HG03066 (cell line): Measurements from ENCODE around the gene GATC.
"Not testable (repeated sequence)": the region's sequence is repeated elsewhere in the genome, so short reads cannot be mapped to it uniquely, and the experiment has no call there.

Experiments
- ATAC-seq: cut with Tn5 transposase; IDR thresholded peaks from one replicate; pipeline ENCODE4 v1.9.1; 2021; ENCODE audit warnings: low read depth; ENCODE audit not compliant: unreplicated experiment

GATC gene

DNA sequence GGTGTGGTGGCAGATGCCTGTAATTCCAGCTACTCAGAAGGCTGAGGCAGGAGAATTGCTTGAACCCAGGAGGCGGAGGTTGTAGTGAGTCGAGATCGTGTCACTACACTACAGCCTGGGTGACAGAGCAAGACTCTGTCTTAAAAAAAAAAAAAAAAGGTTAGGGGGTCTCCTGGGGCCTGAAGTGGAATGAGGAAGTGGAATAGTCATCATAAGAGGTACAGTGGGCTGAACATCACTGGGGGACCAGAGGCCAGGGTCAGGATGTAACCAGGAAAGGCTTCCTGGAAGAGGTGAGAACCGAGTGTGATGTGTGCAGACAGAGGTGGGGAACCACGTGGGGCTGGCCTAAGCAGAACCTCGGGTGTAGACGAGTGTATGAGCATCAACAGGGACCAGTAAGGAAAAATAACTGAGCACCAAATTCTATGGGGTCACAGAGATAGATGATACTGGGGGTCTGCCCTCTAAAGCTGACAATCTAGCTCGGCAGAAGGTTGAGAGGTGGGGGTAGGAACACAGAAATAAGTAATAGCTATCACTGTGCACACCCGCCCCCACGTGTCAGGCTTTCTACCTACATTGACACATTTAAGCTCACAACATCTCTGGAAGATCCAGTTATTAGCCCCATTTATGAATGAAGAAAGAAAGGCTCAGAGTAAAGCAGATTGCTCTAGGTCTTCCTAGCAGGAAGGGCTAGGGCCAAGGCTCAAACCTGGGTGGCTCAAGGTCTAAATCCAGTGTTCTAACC, 13.3 kb upstream of the GATC start:
- ATAC-seq: no peak

DNA sequence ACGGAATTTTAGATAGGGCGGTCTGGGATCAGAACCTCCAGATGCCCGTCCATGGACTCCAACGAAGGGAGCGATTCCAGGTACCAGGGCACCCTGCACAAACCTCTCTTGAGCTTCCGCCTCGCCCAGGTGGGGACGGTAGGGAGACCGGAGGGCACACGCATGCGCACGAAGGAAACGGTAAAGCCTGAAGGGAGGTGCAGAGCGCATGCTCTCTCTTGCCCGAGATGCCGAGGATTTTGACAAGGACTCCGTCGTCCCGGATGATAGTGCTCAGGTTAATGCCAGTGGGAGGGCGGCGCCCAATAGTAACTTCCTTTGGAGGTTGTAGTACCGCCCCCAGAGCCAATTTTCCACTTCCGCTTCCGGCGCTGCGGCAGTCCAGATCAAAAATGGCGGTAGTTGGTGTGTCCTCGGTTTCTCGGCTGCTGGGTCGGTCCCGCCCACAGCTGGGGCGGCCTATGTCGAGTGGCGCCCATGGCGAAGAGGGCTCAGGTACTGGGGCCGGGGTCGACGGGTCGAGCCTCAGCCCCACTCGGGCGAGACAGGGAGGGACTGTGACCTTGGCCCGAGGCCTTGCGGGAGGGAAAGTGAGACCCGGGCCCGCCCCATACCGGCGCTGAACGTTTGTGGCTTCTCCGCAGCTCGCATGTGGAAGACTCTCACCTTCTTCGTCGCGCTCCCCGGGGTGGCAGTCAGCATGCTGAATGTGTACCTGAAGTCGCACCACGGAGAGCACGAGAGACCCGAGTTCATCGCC, 8.3 kb upstream of the GATC start, which contains the start of gene COX6A1:
COX6A1 (plus strand) TSS at position 379 of the 760 bp plus-strand sequence; CDS start at position 393, 14 bp downstream.
- peak; percentile 94 for ATAC-seq

- peak; percentile 8 for ATAC-seq
Measured at GRCh38 chr12:120438495-120439198, 7.6 kb upstream of the GATC start.

DNA sequence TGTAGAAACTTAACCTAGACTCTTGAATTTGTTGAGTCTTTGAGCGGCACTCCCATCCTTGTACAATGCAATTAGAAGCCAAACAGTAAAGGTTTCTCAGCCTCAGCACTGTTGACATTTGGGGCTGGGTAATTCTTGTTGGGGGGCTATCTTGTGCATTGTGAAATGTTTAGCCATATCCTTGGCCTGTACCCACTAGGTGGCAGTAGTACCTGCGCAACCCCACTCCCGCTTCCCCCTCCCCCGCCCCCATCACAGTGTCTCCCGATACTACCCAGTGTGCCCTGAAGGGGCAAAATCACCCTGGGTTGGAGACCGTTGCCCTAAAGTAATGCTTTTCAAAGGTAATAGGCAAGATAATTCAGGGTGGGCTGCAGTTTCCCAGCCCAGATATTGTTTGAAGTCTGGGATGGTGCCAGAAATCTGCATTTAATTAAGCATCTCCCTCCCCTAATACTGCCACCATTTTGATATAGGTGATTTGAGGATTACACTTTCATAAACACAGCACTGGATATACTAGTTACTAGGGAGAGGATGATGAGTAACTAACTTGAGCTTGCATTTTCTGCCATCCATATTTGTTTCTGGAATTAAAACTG, 6.5 kb upstream of the GATC start:
- ATAC-seq: no peak

GRCh38 chr12:120444676-120445075, 1.6 kb upstream of the GATC start:
- no peak for ATAC-seq

DNA sequence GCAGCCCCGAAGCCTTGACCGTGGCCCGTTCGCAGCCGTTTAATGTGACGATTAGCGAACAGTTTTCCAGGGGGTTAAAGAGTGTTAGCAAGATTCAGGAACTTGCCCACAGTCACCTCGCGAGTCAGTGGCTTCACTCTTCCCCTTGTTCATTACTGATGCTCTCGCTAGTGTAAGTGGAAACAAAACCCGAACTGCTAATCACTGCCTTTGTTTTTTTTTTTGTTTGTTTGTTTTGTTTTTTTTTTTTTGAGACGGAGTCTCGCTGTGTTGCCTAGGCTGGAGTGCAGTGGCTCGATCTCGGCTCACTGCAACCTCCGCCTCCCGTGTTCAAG, 567 bp downstream of the GATC start:
- not testable (repeated sequence) for ATAC-seq

GRCh38 chr12:120447992-120448391, 1.7 kb downstream of the GATC start:
- ATAC-seq: no peak

- not testable (repeated sequence) for ATAC-seq
Measured at GRCh38 chr12:120452524-120452923, 6.3 kb downstream of the GATC start.

DNA sequence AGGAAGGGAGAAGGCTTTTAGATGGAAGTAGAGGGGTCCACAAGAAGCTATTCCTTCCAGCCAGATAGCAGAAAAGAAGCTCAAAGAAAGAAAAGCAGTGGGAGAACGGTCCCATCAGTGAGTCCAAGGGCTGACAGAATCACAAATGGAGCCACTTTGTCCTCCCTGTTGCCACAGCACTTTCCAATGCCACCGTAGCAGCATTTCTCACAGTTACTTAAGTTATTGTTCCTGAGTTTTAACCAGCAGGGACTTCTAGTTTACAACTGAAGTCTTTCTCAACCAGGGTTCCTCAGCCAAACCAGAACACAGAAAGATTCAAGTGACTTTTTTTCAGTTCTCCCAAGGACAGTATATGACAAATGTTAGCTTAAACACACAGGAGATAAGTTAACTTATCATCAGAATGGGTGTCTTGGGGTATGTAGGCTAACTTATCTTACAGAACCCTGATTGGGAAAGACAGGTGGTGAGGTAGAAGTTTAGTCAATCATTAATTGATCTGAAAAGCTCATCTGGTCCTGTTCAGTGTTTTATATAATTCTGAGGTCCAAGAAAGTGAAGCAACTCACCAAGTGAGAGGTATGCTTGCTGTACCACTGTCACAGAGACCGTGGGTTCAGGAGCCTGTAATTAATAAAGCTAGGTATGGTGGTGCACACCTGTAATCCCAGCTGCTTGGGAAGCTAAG, 7.0 kb downstream of the GATC start:
- ATAC-seq: no peak

GRCh38 chr12:120453977-120454376, 7.7 kb downstream of the GATC start:
- ATAC-seq: no peak

DNA sequence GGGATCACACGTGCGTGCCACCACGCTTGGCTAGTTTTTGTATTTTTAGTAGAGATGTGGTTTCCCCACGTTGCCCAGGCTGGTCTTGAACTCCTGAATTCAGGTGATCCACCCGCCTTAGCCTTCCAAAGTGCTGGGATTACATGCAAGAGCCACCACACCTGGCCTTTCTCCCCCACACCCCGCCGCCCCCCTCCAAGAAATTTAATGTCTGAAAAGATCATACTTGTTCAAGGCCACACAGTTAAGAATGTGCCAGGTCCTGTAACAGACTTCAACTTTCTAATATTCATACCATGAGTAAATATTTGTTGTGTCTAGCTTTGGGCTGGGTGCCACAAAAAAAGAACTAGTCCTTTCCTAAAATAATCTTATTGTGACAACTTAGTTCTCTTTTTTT, 9.1 kb downstream of the GATC start:
- no peak for ATAC-seq

GRCh38 chr12:120457133-120457532, 10.9 kb downstream of the GATC start:
- ATAC-seq: no peak

DNA sequence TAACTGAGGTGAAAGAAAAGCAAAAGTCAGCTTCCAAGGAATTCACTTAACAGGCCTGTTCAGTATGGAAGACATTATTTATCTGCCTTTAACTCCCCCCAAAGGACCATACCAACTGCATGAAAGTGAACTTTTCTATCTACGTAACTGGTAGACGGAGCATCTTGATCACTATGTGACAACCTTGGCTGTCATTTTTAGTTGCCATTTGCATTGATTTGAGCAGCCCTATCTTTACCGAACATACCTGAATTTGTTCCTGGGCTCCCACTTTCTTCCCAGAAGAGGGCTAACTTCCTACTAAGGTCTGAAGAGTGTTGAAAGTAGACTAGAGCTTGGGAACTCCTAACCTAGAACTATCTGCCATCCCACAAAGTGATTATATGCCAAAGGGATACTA, 13.9 kb downstream of the GATC start:
- ATAC-seq: no peak

GRCh38 chr12:120462099-120462640, 15.9 kb downstream of the GATC start:
- no peak for ATAC-seq

GRCh38 chr12:120463712-120464111, 17.5 kb downstream of the GATC start:
- ATAC-seq: no peak

- no peak for ATAC-seq
Measured at GRCh38 chr12:120465756-120466155, 19.5 kb downstream of the GATC start.

DNA sequence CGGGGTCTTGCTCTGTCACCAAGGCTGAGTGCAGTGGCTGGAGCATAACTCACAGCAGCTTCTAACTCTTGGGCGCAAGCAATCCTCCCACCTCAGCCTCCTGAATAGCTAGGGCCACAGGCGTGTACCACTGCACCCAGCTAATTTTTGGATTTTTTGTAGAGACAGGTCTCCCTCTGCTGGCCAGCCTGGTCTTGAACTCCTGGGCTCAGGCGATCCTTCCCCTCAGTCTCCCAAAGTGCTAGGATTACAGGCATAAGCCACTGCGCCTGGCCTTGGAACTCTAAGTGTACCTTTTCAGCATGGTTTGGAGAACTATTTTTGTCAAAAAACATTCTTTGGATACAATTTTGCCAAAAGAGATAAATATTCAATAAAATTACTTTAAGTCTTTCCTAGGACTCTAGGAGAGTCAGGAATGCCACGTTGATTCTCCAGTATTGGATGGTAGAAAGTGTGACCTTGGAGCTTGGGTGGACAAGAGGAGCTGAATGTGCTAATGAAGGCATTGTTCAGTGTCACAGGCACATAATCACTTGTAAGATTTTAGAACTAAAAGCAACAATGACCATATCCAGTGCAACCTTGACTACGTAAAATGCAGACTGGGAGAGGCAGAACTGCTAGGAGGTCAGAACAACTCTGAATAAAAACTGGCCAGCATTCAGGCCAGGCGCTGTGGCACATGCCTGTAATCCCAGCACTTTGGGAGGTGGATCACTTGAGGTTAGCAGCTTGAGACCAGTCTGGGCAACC, 20.5 kb downstream of the GATC start:
- ATAC-seq: no peak

- ATAC-seq: no peak
Measured at GRCh38 chr12:120467439-120467838, 21.2 kb downstream of the GATC start.

DNA sequence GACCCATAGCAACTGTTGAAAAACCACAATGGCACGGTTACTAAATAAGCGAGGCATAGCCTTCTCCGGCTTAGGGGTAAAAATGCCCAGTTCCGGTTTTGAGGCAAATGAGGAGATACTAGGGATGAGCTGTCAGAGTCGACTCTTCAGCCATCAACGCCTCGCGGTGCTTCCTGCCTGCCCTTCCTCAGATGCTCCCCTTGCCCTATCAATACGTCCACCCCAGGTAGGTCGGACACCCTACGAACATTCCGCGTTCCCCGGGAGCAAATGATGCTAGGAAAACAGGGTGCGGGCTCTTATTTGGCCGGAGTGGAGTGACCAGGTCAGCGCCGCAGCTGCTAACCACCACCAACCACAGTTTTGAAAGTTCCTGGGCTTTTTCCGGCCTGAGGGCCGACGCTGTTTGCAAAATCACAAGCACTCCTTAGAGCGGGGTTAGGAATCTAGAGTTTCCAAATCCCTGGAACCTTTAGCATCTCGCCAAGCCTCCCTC, 22.1 kb downstream of the GATC start:
- ATAC-seq: no peak
